HG03175 (cell line): ENCODE results near the gene ACP4.
"Not testable (repeated sequence)": the region's sequence is repeated elsewhere in the genome, so short reads cannot be mapped to it uniquely, and the experiment has no call there.

Experiments
- ATAC-seq: cut with Tn5 transposase; IDR thresholded peaks from one replicate; pipeline ENCODE4 v1.9.1; 2021; ENCODE audit warnings: mild to moderate bottlenecking, moderate library complexity; ENCODE audit not compliant: unreplicated experiment

Gene ACP4

GRCh38 chr19:50796634-50797428, 6.6 kb downstream of the ACP4 start:
- no peak for ATAC-seq

- ATAC-seq = no peak
Observed at GRCh38 chr19:50797429-50797780, 7.2 kb downstream of the ACP4 start.

DNA sequence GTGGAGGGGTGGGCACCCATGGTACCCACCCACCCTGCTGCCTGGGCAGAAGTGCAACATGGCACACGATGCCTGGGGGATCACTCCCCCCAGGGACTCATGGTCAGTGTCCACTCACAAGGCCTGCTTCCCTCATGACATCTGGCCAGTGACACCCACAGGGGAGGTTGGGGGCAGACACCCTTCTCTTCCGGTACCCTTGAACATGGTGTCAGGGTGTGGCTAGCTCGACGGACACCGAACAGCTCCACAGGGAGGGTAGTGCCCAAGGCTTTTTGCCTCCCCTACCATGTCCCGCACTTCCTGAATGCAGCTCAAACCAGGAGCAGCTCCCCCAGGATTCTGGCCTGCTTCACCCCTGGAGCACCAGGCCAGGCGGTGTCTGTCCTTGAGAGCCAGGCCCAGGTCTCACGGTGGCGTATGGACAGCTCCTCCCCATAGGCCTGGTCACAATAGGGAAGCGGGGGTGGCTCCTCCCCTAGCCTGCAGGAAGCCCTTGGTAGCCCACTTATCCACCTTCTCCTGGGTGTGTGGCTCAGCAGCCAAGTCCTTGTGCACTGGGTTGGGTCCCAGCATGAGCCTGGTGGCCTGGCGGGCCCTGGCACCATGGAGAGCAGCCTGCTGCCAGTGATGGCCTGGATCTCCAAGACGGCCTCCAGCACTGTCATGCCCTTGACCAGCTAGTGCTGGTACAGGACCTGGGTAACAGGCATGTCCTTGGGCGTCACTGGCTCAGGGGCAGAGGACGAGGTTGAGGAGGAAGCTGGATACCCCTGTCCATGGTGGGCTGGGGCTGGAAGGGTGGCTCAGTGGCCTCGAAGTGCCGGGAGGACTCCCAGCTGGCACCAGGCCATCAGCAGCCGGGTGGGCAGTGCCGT, 7.8 kb downstream of the ACP4 start:
- ATAC-seq = no peak

GRCh38 chr19:50798659-50799546, 8.7 kb downstream of the ACP4 start:
- no peak for ATAC-seq

DNA sequence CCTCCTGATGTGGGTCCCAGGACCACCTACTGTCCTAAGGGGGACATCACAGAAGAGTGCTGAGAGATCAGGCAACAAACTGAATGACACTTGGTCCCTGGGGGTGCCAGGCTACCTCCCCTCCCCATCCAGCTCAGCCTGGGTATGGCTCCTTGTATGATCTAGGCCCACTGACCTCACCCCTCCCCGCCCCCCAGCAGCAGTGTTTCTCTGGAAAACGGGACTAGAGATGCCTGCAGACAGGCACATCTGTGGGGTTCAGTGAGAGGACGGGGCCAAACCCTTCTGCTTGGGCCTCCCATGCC, 9.3 kb downstream of the ACP4 start:
- ATAC-seq = no peak

GRCh38 chr19:50801107-50801506, 10.9 kb downstream of the ACP4 start:
- no peak for ATAC-seq

DNA sequence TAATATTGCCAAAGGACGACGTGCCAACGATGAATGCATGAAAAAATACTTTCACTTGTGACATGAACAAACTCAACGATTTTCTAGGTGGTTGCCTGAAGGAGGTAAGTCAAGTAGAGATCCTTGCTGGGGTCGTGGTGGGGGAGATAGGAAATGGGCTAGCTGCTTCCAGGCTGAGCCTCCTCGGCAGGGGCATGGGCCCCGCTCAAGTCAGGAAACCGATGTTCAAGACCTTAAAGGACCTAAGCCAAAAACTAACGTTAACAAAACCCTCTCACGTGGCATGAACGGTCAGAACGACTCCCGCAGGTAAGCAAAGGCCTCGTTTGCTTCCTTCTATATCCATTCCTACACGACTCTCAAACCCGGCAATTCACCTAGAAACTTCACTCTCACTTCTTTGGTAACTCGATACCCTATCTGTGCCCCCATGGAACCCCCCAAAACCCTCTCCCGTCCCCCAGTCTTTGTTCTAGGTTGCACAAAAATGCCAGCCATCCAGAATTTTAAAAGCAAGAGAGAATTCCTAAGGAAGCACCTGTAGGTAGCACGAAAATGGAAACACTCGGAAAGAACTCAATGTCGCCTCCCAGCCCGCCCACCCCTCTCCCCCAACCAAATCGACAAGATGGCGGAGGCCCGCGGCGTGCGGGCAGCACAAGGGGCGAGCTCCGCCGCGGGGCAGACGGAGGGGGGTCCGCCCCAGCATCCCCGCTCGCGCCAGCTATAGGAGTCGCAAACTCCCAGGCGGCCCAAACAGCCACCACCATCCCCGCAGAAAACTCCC, 13.6 kb downstream of the ACP4 start:
- ATAC-seq = peak; percentile 3

DNA sequence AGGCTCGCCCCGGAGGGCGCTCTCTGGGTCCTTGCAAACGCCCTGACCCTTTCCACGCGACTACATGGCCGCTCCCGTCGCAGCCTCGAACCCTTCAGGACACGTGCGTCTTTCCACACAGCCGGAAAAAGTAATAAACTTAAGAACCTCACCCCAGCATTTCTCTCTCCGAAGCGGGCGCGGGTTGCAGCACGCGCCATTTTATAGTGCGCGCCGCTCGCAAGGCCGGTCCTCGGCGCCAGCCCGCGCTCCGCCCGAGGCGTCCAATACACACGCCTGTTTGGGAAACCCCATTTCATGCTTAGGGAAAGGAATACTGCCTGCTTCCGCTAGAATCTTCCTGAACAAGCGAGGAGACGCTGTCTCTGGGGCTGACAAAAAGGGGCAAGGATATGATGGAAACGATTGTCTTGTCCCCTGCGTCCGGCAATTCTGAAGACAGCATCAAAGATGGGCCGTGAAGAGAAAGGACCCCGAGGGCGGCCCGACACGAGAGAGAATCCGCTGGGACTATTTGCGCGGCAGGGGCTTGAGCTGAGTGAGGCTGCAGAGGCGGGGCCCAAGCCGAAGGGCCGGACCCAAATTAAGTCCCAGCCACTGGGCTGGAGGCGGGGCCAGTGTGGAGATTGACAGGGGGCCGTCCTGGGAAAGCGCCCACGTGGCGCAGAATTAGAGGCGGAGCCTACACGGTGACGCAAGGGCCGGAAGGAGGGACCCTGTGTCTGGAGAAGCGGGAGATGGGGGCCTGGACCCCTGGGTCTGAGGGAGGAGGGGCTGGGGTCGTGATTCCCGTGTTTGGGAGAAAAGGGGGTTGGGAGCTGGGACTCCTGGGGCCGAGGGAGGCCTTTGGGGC, 14.4 kb downstream of the ACP4 start:
- peak; percentile 94 for ATAC-seq

- no peak for ATAC-seq
Observed at GRCh38 chr19:50808856-50809255, 18.6 kb downstream of the ACP4 start.

GRCh38 chr19:50811622-50812238, 21.5 kb downstream of the ACP4 start:
- ATAC-seq = not testable (repeated sequence)

- no peak for ATAC-seq
Observed at GRCh38 chr19:50812474-50812873, 22.3 kb downstream of the ACP4 start.

DNA sequence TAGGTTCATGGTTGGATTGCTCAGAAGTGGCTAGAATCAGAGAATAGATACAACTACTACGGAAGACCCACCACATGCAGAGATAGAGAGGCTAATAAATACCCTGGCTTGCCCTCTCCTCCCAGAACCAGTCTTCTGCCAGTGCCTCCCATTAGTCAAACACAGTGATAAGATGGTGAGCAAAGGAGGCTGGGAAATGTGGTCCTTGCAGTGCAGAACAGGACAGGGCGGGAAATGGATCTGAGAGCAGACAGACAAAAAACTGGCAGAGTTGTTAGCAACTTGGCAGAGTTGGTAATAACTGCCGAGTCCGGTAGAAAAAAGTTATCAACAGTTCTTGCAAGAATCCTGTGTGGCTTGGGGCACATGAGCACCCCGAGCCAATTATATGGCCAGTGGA, 24.7 kb downstream of the ACP4 start:
- no peak for ATAC-seq

DNA sequence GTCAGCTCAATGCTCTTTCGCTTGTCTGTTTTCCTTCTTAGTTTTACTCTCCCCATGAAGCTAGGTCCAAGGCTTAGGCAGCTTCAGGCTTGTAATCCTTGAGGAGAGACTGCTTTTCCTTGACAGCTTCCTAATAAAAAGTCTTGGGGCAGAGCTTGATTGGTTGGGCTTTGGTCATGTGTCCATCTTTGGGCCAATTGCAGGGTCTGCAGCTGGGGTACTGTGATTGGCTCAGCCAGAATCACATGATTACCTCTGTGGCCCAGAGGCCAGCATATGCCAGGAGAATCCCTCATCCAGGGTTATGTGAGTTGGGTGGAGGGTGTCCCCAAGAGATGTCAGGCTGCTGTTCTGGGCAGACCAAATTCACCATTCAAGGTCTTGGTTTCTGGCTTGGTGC, 25.2 kb downstream of the ACP4 start:
- ATAC-seq = no peak

DNA sequence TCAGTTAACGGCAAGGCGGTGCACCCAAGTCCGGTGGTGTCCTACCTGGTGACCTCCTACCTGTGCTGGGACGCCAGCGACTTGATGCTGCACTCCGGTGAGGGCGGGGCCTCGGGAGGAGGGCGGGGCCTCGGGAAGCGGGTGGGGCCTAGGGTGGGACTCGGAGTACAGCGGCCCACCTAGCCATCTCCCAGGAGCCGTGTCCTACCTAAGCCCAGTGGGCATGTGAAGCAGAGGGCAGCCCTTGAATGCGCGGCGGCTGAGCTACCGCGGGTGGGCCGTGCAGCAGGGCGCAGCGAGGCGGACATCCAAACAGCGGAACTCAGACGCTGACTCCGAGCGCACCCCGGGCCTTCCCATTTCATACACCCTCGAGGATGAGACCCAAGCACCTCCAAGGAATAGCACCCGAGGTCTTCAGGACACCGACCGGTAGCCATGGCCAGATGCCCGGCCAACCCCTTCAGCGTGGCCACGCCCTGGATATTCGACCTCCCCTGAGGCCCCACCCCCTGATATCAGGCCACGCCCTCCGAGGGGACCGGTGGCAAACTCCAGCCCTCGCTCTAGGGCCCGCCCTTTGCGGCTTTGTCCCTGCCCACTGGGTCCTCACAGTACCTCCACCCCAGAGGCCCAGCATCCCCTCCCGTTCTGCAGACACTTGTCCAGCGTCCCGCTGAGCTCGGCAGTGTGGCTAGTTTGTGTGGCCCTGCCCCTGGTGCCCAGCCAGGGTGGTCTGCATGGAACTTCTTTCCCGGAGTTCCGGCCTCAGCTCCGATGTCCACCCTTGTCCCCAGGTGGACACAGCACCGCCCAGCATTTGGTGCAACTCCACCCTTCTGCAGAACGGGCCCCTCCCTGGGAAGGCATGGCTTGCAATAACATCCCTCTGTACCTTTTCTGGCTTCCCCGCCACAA, 28.0 kb downstream of the ACP4 start:
- peak; percentile 60 for ATAC-seq

- no peak for ATAC-seq
Observed at GRCh38 chr19:50818859-50819472, 28.8 kb downstream of the ACP4 start.

GRCh38 chr19:50819636-50820035, 29.4 kb downstream of the ACP4 start:
- ATAC-seq = no peak

DNA sequence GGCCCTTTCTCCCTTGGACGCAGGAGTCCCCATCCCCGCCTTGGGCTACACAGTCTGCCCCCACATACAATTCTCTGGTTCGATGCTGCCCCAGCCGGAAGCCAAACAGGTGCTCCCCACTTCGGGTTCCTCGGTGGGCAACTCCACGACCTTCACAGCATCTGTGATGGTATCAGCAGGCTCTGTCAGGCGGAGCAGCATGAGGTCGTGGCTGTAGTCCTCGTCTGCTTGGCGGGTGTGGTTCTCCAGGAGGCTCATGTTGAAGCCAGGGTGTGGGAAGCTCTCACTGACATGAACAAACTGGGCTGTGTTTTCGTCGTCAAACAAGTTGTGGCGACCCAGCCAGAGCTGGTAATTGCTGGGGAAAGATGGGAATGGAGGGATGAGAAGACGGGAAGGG, 29.9 kb downstream of the ACP4 start:
- ATAC-seq = no peak
